Liver (tissue), 9 donors: ENCODE results near the gene OASL. TPM values are rescaled to one million over a fixed set of nuclear protein-coding genes. Genes with fewer than 3 reads are reported as not detected.
A peak's percentile ranks its signal among the peaks of the same experiment; 100 is the strongest.

Experiments used
- DNase-seq: peaks from one replicate; pipeline ENCODE4 v3.0.0-alpha.2; 2017; ENCODE audit warnings: low spot score
- H3K27ac ChIP-seq, 2 donors: one replicate each; pipeline ENCODE4 v1.7.0; 2013; ENCODE audit warnings: inconsistent platforms in 2 of 2, low read length in 2 of 2, control low read depth in 1 of 2, low read depth in 1 of 2, mild to moderate bottlenecking in 1 of 2
- H3K27me3 ChIP-seq, 4 donors: one replicate each; pipeline versions ENCODE4 v1.6.1 to v1.7.0; 2013; ENCODE audit warnings: low read length in 3 of 4, inconsistent platforms in 1 of 4, mild to moderate bottlenecking in 1 of 4, moderate library complexity in 1 of 4; ENCODE audit not compliant: control insufficient read depth in 4 of 4, insufficient read depth in 4 of 4
- H3K36me3 ChIP-seq, 4 donors: one replicate each; pipeline versions ENCODE4 v1.6.1 to v1.7.0; 2013; ENCODE audit warnings: low read length in 3 of 4, mild to moderate bottlenecking in 3 of 4, low read depth in 1 of 4, moderate library complexity in 1 of 4; ENCODE audit not compliant: control insufficient read depth in 4 of 4, insufficient read depth in 3 of 4
- H3K4me1 ChIP-seq, 4 donors: one replicate each; pipeline versions ENCODE4 v1.6.1 to v1.7.0; 2013; ENCODE audit warnings: low read length in 3 of 4, mild to moderate bottlenecking in 3 of 4, moderate library complexity in 1 of 4; ENCODE audit not compliant: control insufficient read depth in 4 of 4, insufficient read depth in 4 of 4
- H3K4me3 ChIP-seq, 3 donors: one replicate each; pipeline versions ENCODE4 v1.6.1 to v1.7.0; 2013; ENCODE audit warnings: low read length in 3 of 3, control low read depth in 1 of 3, low read depth in 1 of 3, mild to moderate bottlenecking in 1 of 3
- H3K9ac ChIP-seq, 2 donors: one replicate each; pipeline ENCODE4 v1.7.0; 2013; ENCODE audit warnings: low read length in 2 of 2, mild to moderate bottlenecking in 2 of 2, moderate library complexity in 2 of 2, control low read depth in 1 of 2, low read depth in 1 of 2
- H3K9me3 ChIP-seq, 4 donors: one replicate each; pipeline versions ENCODE4 v1.6.1 to v1.7.0; 2013; ENCODE audit warnings: low read length in 3 of 4; ENCODE audit not compliant: control insufficient read depth in 4 of 4
- ATF3 ChIP-seq: IDR thresholded peaks from 2 replicates; pipeline ENCODE4 v1.6.1; 2016; ENCODE audit warnings: antibody characterized with exemption
- EGR1 ChIP-seq, 2 donors: IDR thresholded peaks; 2 replicates each; pipeline ENCODE4 v1.6.1; 2016 to 2018; ENCODE audit warnings: antibody characterized with exemption in 2 of 2, low read depth in 2 of 2
- FOXA1 ChIP-seq: IDR thresholded peaks from 2 replicates; pipeline ENCODE4 v1.6.1; 2016; ENCODE audit warnings: antibody characterized with exemption
- GABPA ChIP-seq, 2 donors: IDR thresholded peaks in 1 of 2; conservative IDR thresholded peaks in 1 of 2; 2 replicates each; pipeline ENCODE4 v1.6.1; 2016; ENCODE audit warnings: antibody characterized with exemption in 2 of 2, mild to moderate bottlenecking in 1 of 2, moderate library complexity in 1 of 2
- HNF4A ChIP-seq, 2 donors: conservative IDR thresholded peaks; 2 replicates each; pipeline ENCODE4 v1.6.1; 2016; ENCODE audit warnings: antibody characterized with exemption in 2 of 2, mild to moderate bottlenecking in 2 of 2
- HNF4G ChIP-seq: IDR thresholded peaks from 2 replicates; pipeline ENCODE4 v1.6.1; 2016; ENCODE audit warnings: antibody characterized with exemption
- JUND ChIP-seq, 2 donors: IDR thresholded peaks; 2 replicates each; pipeline ENCODE4 v1.6.1; 2016; ENCODE audit warnings: antibody characterized with exemption in 2 of 2
- MAX ChIP-seq: IDR thresholded peaks from 2 replicates; pipeline ENCODE4 v1.6.1; 2016; ENCODE audit warnings: antibody characterized with exemption
- NR2F2 ChIP-seq: IDR thresholded peaks from 2 replicates; pipeline ENCODE4 v1.6.1; 2016; ENCODE audit warnings: antibody characterized with exemption
- RAD21 ChIP-seq, 2 donors: IDR thresholded peaks; 2 replicates each; pipeline ENCODE4 v1.6.1; 2016; ENCODE audit warnings: antibody characterized with exemption in 2 of 2, mild to moderate bottlenecking in 2 of 2
- REST ChIP-seq: IDR thresholded peaks from 2 replicates; pipeline ENCODE4 v1.6.1; 2016; ENCODE audit warnings: antibody characterized with exemption, mild to moderate bottlenecking
- RXRA ChIP-seq, 2 donors: IDR thresholded peaks; 2 replicates each; pipeline ENCODE4 v1.6.1; 2017 to 2018; ENCODE audit warnings: antibody characterized with exemption in 2 of 2, mild to moderate bottlenecking in 1 of 2
- TAF1 ChIP-seq: conservative IDR thresholded peaks from 2 replicates; pipeline ENCODE4 v1.6.1; 2016; ENCODE audit warnings: antibody characterized with exemption, mild to moderate bottlenecking
- ZBTB33 ChIP-seq: IDR thresholded peaks from 2 replicates; pipeline ENCODE4 v1.6.1; 2016; ENCODE audit warnings: antibody characterized with exemption
- WGBS: extraction: QIAGEN DNeasy Blood & Tissue Kit; methylation state at CpG from one replicate; pipeline ENCODE4 v1.1.7; 2013; 5-methylcytosine and 5-hydroxymethylcytosine counted together
- polyA plus RNA-seq, 2 donors: library from polyadenylated mRNA; stranded (reverse) in 1 of 2; unstranded in 1 of 2; fragments of 200-250 nt in 1 of 2; fragments of >200 nt in 1 of 2; fragmentation: Nextera tagmentation in 1 of 2; extraction: Ambion mirVana in 1 of 2; gene quantifications; one replicate each; pipeline versions ENCODE4 v1.2.1 to v1.2.3, GENCODE V29; 2013 to 2015
- total RNA-seq, 2 donors: library from RNA; depleted of rRNA; stranded (reverse); fragments of >200 nt; gene quantifications; one replicate each; pipeline ENCODE4 v1.2.3, GENCODE V29; 2014
- donor health status: healthy.
- donor health status: healthy.
- donor health status: healthy.
- donor health status: healthy.
- donor health status: healthy.

Gene OASL
- total and polyA plus RNA-seq, 4 donors, result 0.89 to 4.5 (median 3.1) TPM

GRCh38 chr12:120983759-120984158 lies 55.3 kb downstream of the OASL start:
- Histone ChIP-seq H3K27me3 (no peaks in the 10 kb centered on the region), H3K9ac (peak overlapping the region; percentile 12 to 45), H3K9me3 (no peaks in the 10 kb centered on the region), H3K27ac (peak overlapping the region; percentile 69 to 80), H3K4me1 (peaks cover 16 to 51% (median 42%) of the 10 kb centered on the region in 4 donors), H3K4me3 (peak overlapping the region in 1 of 3 donors; percentile 5), H3K36me3 (peaks cover 0 to 7% (median 6%) of the 10 kb centered on the region in 4 donors)
- DNase-seq, result no peak
- no peak for TF ChIP-seq FOXA1
- TF ChIP-seq EGR1 (IDR thresholded peaks at IDR 0.05; ENCODE audit: low read depth in 2 of 2), result no peak
- no peak for TF ChIP-seq HNF4A (conservative IDR thresholded peaks at IDR 0.05)
- WGBS, result 60% methylated on average over 4 of the region's 4 CpGs

- no peak for TF ChIP-seq MAX
- no peak for TF ChIP-seq NR2F2
- no peak for TF ChIP-seq RAD21 (IDR thresholded peaks at IDR 0.05)
- no peak for TF ChIP-seq GABPA (IDR thresholded peaks at IDR 0.05 in 1 of 2, conservative IDR thresholded peaks at IDR 0.05 in 1 of 2)
- no peak for TF ChIP-seq JUND (IDR thresholded peaks at IDR 0.05)
- TF ChIP-seq HNF4G, result no peak
- no peak for TF ChIP-seq FOXA1
- no peak for TF ChIP-seq RXRA (IDR thresholded peaks at IDR 0.05)
- TF ChIP-seq ATF3, result no peak
- TF ChIP-seq EGR1 (IDR thresholded peaks at IDR 0.05; ENCODE audit: low read depth in 2 of 2), result no peak
- TF ChIP-seq TAF1, result no peak
- TF ChIP-seq REST, result no peak
- no peak for TF ChIP-seq HNF4A (conservative IDR thresholded peaks at IDR 0.05)
- TF ChIP-seq ZBTB33, result no peak
- no peak overlapping the region for H3K9ac ChIP-seq
- no peaks in the 10 kb centered on the region for H3K36me3 ChIP-seq
- peaks cover 16 to 55% (median 44%) of the 10 kb centered on the region in 4 donors for H3K4me1 ChIP-seq
- no peak for DNase-seq
- whole genome bisulfite sequencing, result 82% methylated on average over 7 of the region's 7 CpGs
- H3K4me3 ChIP-seq, result no peak overlapping the region
- no peaks in the 10 kb centered on the region for H3K27me3 ChIP-seq
- no peak overlapping the region for H3K27ac ChIP-seq
- no peaks in the 10 kb centered on the region for H3K9me3 ChIP-seq
Observed at GRCh38 chr12:120982659-120983058, 56.4 kb downstream of the OASL start.
